Parathyroid adenoma (tissue), 2 donors: ENCODE data around the gene FAM78B.
A peak's percentile ranks its signal among the peaks of the same experiment; 100 is the strongest.

Experiments
- H2AFZ ChIP-seq: fragments of 300-600 bp; sonication (generic); one replicate; pipeline ENCODE4 v1.7.0; 2017; ENCODE audit warnings: antibody characterized with exemption, mild to moderate bottlenecking
- H3K27ac ChIP-seq: fragments of 300-600 bp; sonication (generic); one replicate; pipeline ENCODE4 v1.7.0; 2017
- H3K27me3 ChIP-seq: fragments of 300-600 bp; sonication (generic); one replicate; pipeline ENCODE4 v1.7.0; 2017; ENCODE audit warnings: low read length; ENCODE audit not compliant: control insufficient read depth, insufficient read depth
- H3K36me3 ChIP-seq: fragments of 300-600 bp; sonication (generic); one replicate; pipeline ENCODE4 v1.7.0; 2017; ENCODE audit warnings: low read length; ENCODE audit not compliant: control insufficient read depth, insufficient read depth
- H3K4me1 ChIP-seq: fragments of 300-600 bp; sonication (generic); one replicate; pipeline ENCODE4 v1.7.0; 2017; ENCODE audit warnings: control low read depth
- H3K4me2 ChIP-seq: fragments of 300-600 bp; sonication (generic); one replicate; pipeline ENCODE4 v1.7.0; 2017; ENCODE audit warnings: low read length
- H3K4me3 ChIP-seq: fragments of 300-600 bp; sonication (generic); one replicate; pipeline ENCODE4 v1.7.0; 2017; ENCODE audit warnings: low read depth, low read length
- H3K79me2 ChIP-seq: fragments of 300-600 bp; sonication (generic); one replicate; pipeline ENCODE4 v1.7.0; 2017; ENCODE audit warnings: control low read depth
- H3K9ac ChIP-seq: fragments of 300-600 bp; sonication (generic); one replicate; pipeline ENCODE4 v1.7.0; 2017; ENCODE audit warnings: mild to moderate bottlenecking
- H3K9me3 ChIP-seq: fragments of 300-600 bp; sonication (generic); one replicate; pipeline ENCODE4 v1.7.0; 2017; ENCODE audit warnings: low read length; ENCODE audit not compliant: control insufficient read depth
- TF ChIP-seq, protein P1 (sequence below): fragments of 300-600 bp; sonication (generic); IDR thresholded peaks from one replicate; pipeline ENCODE4 v1.7.0; 2017; ENCODE audit warnings: antibody characterized with exemption, mild to moderate bottlenecking
- donor health status: primary hyperparathyroidism.

Gene FAM78B

DNA sequence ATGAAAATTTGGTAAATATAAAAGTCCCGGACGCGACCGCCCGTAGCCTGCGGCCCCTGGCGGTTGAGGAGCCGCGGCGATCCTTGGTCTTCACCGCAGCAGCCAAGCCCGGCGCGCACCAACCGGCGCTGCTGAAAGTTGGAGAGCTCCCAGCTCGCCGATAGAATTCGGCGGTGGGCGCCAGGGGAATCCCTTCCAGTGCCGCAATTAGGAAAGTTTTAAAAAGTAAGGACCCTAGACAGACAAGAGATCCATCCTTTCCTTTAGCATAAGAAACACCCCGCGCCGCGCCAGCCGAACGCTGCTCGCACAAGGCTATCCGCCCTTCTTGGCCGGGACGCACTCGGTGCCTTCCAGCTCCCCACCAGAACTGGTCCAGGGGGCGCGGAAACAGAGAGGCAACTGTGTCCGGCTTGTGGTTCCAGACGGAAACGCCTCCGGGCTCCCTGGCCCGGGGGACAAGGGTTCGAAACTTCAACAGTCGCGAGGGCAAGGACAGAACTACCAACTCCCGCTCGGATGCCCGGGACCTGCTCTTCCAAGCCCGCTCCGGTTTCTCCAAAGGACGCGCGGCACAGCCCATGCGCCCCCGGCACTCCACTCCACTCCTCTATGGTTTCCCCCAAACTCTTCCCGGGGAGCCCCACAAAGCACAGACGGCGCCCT is 1.7 kb downstream of the FAM78B start:
- Histone ChIP-seq H3K9me3 (no peaks in the 10 kb centered on the region), H3K4me2 (peak overlapping the region; percentile 66), H3K36me3 (no peaks in the 10 kb centered on the region), H2AFZ (peak overlapping the region; percentile 72), H3K79me2 (no peaks in the 10 kb centered on the region), H3K27ac (no peak overlapping the region), H3K4me3 (peak overlapping the region; percentile 16), H3K4me1 (peaks cover 2% of the 10 kb centered on the region), H3K27me3 (no peaks in the 10 kb centered on the region), H3K9ac (no peak overlapping the region)
- TF ChIP-seq, protein P1, sequence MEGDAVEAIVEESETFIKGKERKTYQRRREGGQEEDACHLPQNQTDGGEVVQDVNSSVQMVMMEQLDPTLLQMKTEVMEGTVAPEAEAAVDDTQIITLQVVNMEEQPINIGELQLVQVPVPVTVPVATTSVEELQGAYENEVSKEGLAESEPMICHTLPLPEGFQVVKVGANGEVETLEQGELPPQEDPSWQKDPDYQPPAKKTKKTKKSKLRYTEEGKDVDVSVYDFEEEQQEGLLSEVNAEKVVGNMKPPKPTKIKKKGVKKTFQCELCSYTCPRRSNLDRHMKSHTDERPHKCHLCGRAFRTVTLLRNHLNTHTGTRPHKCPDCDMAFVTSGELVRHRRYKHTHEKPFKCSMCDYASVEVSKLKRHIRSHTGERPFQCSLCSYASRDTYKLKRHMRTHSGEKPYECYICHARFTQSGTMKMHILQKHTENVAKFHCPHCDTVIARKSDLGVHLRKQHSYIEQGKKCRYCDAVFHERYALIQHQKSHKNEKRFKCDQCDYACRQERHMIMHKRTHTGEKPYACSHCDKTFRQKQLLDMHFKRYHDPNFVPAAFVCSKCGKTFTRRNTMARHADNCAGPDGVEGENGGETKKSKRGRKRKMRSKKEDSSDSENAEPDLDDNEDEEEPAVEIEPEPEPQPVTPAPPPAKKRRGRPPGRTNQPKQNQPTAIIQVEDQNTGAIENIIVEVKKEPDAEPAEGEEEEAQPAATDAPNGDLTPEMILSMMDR, result peak; percentile 48

DNA sequence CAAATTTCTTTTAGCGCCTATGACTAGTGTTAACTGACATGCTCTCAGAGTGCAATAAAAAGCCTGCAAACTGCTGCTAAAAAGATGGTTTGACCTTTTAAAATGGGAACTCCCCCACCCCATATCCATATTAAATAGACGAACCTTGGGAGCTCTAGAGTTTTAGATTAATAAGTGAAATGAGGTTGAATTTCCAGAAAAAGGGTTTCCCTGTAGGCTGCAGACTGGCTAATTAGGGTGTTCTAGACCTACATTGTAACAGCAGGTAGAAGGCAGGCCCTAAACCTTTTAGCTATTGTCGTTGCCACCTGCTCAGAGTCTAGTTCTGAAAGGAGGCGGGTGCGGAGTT is 2.2 kb downstream of the FAM78B start:
- Histone ChIP-seq H3K4me1 (peaks cover 5% of the 10 kb centered on the region), H3K4me2 (no peak overlapping the region), H3K9ac (no peak overlapping the region), H3K27me3 (no peaks in the 10 kb centered on the region), H3K79me2 (no peaks in the 10 kb centered on the region), H3K27ac (no peak overlapping the region), H2AFZ (peak overlapping the region; percentile 72), H3K9me3 (no peaks in the 10 kb centered on the region), H3K36me3 (no peaks in the 10 kb centered on the region), H3K4me3 (no peak overlapping the region)
- TF ChIP-seq, protein P1, result no peak

DNA sequence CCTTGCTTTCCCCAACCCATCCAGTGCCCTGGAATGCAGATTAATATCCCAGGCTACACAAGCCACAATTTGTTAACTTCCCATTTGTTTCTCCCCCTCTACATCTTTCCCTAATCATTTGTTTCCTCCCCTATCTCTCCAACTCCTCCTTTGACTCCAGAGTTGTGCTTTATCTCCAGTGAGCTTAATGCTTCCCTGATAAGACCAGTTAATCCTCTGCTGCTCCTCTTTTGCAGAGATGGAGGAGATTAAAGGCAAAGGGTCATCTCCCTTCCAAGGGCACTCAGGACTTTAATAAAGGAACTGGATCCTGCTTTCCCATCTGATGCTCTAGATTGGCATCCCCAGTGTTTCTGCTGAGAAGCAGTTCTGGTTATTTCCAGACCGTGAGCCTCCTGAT is 7.1 kb downstream of the FAM78B start:
- Histone ChIP-seq H3K79me2 (no peaks in the 10 kb centered on the region), H3K4me1 (peaks cover 4% of the 10 kb centered on the region), H3K4me2 (no peak overlapping the region), H3K36me3 (no peaks in the 10 kb centered on the region), H3K9me3 (no peaks in the 10 kb centered on the region), H3K27ac (no peak overlapping the region), H2AFZ (no peak overlapping the region), H3K27me3 (no peaks in the 10 kb centered on the region), H3K4me3 (no peak overlapping the region), H3K9ac (no peak overlapping the region)
- TF ChIP-seq, protein P1, result no peak

DNA sequence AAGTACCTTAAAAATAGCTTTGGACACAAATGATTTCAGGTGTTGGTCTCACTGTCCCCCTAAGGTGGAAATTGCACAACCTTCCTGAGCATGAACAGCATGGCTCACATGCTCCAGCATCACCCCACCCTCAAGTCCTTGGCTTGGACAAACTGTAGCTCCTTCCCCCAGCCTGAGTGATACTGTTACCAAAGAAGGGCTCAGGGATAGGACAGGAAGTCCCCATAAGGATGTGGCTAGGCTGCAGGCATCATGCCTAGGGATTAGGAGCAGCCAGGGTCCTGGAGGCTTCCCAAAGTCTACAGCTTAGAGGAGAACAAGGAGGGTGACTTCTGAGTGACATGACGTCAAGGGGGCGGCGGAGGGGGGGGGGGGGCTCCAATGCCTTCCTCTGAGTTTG is 10.1 kb downstream of the FAM78B start:
- H3K9me3 ChIP-seq, result no peaks in the 10 kb centered on the region

More for the DNA sequence above, 10.1 kb downstream of the FAM78B start:
- Histone ChIP-seq H3K4me2 (no peak overlapping the region), H3K27me3 (no peaks in the 10 kb centered on the region), H3K27ac (no peak overlapping the region), H3K79me2 (no peaks in the 10 kb centered on the region), H3K4me3 (no peak overlapping the region), H2AFZ (no peak overlapping the region), H3K36me3 (no peaks in the 10 kb centered on the region), H3K9ac (no peak overlapping the region), H3K4me1 (peaks cover 4% of the 10 kb centered on the region)
- TF ChIP-seq, protein P1, result no peak
